Thyroid gland (tissue), 4 donors: ENCODE measurements around the gene PHOX2A.

ENCODE experiments used
- CTCF ChIP-seq, 6 experiments: fragments of 200-600 bp in 3 of 6; fragments of 450-650 bp in 3 of 6; sonication (generic) in 3 of 6; IDR thresholded peaks; one replicate each; pipeline ENCODE4 v1.5.1; 2016 to 2019; ENCODE audit warnings: antibody characterized with exemption in 6 of 6, mild to moderate bottlenecking in 2 of 6, inconsistent platforms in 1 of 6, moderate library complexity in 1 of 6
- POLR2A ChIP-seq, 2 donors: fragments of 450-650 bp; IDR thresholded peaks; one replicate each; pipeline ENCODE4 v1.6.1; 2017; ENCODE audit warnings: antibody characterized with exemption in 2 of 2, mild to moderate bottlenecking in 2 of 2, moderate library complexity in 1 of 2

- TF ChIP-seq CTCF (IDR thresholded peaks at IDR 0.05) (no peak), POLR2A (IDR thresholded peaks at IDR 0.05) (no peak)
These were observed 36.8 kb upstream of the PHOX2A start for GRCh38 chr11:72280726-72281315.
